NCI-H1105 treated with DMSO at 0.1 percent for 48 hours (cell line): ENCODE results near the gene TCEAL4.
"Not testable (repeated sequence)": the region's sequence is repeated elsewhere in the genome, so short reads cannot be mapped to it uniquely, and the experiment has no call there.

ENCODE experiments used
- DNase-seq: peaks from one replicate; lab custom pipeline; 2025; lab: John Stamatoyannopoulos, UW

TCEAL4 gene

DNA sequence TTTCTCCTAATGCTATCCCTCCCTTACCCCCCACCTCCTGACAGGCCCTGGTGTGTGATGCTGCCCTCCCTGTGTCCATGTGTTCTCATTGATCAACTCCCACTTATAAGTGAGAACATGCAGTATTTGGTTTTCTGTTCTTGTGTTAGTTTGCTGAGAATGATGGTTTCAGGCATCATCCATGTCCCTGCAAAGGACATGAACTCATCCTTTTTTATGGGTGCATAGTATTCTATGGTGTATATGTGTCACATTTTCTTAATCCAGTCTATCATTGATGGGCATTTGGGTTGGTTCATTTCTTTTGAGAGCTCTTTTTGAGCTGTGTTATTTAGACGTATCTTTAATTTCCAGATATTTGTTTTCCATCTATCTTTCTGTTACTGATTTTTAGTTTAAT, 7.0 kb downstream of the TCEAL4 start:
- not testable (repeated sequence) for DNase-seq

DNA sequence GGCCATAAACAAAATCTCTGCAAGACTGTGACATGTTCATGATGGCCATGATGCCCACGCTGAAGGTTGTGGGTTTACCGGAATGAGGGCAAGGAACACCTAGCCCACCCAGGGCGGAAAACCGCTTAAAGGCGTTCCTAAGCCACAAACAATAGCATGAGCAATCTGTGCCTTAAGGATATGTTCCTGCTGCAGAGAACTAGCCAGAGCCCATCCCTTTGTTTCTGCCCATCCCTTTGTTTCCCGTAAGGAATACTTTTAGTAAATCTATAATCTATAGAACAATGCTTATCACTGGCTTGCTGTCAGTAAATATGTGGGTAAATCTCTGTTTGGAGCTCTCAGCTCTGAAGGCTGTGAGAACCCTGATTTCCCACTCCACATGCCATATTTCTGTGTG, 9.9 kb downstream of the TCEAL4 start:
- not testable (repeated sequence) for DNase-seq

DNA sequence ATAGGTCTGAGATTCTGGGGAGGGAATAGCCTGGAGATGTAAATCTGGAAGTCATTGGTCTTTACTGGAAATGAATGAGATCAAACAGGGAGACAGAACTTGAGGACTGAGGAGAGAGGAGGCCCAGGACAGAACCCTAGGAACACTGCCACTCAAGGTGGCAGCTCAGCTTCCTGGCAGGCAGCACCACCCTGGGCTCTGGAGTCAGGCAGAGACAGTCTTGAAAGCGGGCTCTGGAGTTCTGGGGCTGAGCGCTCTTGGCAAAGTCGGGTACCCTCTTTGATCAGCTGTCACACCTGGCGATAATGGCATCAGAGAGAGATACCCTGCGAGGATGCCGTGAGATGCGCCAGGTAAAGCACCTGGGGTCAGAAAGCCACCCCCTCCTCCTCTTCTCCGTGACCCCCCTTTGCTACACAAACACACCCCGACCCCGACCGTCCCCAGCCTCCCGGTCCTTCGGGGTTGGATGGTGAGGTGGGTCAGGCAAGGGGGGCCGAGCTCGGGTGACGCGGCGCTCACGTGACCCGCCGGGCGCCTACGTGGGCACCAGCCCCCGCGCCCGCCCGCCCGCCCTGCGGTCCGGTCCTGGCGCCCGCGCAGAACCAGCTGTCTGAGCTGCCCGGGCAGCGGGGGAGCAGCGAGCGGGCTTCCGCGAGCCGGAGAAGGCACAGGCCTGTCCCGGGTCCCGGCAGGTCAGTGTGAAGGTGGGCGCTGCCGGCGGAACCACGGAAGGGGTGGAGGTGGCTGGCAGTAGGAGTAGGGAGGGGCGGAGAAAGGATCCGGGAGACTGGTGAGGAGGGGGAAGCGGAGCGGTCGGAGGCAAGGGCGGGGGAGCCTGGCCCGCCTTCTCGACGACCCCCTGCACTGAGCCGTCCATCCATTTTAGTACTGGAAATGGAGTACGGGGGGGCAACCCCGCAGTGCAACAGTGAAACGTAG, 22.3 kb downstream of the TCEAL4 start, which contains the start of gene TCEAL3:
TCEAL3 (plus strand) TSS at position 600 of the 942 bp plus-strand sequence. CDS start 1,102 bp downstream, outside the sequence.
- peak; percentile 59 for DNase-seq

DNA sequence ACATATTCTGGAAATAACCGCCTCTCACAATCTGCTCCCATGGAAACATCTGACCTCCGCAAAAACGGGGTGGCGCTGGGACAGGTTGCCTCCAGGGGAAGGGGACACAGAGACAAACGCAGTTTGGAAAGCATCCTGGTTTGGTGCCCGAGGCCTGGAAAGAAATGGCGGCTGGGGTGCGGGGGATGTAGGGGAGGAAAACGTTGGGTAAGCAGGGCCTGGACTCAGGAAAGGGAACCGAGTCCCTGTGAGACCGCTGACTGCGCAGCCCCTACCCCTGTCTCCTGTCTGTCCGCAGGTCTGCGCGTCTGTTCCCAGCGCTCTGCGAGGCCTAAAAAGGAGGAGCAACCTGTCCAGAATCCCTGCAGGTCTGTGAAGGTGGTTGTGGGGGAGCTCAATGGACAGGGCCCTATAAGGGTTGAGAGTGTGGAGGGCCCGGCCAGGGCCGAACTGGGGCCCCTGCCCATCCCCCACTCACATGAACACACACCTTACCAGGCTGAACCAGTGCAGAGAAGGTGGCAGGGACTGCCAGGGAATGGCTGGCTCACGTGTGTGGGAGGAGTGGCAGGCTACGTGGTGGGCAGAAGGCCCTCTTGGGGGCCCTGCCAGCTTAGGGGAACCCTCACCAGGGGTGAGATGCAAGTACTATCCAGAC, 23.1 kb downstream of the TCEAL4 start:
- DNase-seq = no peak

DNA sequence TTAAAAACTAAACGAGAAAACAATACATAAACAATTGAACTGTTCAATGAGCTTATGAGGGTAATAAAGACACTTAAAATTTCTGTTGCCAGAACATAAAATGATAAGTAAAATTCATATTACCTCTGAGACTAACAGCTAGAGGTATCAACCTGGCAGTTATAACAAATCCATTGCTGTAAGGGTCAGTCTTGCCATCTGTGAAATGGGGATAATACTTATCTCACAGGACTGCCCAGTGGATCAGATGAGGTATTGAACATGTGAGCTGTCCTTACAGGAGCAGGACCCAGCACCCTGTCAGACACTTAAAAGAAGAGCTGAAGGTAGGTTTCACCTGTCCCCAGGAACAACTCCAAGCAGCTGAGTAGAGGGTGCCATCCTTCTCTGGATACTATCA, 25.0 kb downstream of the TCEAL4 start:
- DNase-seq = no peak

DNA sequence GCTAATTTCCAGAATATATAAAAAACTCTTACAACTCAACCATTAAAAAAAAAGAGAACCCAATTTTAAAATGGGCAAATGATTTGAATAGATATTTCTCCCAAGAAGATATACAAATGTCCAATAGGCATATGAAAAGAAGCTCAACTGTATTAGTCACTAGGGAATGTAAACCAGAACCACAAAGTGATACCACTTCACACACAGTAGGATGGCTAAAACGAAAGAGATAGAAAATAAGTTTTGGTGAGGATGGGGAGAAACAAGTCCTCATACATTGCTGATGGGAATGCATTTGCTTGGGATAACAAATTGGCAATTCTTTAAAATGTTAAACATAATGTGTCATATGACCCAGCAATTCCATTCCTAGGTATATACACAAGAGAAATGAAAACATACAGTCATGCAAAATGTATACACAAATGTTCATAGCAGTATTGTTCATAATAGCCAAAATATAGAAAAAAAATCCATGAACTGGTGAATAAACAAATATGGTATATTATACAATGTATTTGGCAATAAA, 28.1 kb downstream of the TCEAL4 start:
- DNase-seq = no peak

DNA sequence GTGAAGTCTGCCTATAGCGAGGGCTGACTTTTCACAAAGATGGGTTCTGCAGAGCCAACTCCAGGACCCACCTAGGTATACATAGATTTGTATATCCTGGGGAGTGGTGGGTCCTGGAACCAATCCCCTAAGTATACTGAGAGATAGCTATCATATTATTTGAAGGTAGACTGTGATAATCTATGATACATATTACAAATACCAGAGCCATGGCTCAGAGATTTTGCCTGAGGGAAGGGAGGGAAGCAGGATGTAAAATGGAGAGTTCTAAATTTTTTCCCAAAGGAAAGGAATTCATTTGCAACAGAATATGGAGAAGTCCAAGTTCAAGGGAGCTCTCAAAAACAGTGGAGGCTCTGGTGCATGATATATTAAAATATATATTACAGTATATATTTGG, 29.7 kb downstream of the TCEAL4 start:
- no peak for DNase-seq

DNA sequence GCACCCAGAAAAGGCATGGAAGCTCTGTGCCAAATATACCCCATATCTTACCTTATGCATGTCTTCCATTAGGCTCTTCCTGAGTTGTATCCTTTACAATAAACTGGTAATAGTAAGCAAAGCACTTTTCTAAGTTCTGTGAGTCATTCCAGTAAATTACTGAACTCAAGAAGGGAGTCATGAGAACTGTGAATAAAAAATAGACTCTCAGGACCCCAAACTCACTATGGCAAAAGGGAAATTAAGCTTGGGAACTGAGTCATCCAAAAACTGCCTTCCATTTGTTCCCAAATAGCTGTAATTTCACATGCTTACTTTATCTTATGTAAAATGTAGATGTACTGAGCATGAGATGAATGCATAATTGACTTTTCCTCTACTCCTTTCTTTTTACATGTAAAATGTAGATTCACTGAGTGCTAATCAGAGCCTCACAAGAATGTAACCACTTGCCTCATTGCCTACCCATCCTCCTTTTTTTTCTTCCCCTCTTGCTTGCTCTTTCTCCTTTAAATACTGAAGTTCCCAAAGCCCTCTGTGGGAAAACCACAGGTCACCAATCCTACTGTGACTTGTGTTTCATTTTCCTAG, 30.6 kb downstream of the TCEAL4 start:
- DNase-seq = no peak

DNA sequence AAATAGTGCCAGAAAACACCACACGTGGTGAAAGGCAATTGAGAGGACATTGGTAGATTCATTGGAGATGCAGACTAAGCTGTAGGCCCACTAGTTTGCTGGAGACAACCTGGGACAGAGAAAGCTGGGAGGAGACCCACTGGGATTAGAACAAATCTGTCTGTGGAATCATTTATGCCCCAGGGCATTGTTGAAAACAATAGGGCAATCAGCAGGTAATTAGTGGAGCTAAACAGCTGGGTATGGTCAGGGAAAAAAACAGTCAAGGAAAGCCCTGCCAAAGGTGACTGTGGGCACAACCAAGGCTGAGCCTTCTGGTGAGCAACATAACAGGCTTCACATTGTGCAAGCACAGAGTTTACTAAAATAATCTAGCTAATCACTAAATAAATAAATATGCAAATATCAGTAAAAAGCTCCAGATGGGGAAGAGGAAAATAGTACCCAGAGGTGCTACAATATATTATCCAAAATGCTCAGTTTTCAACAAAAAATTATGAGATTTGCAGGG, 31.4 kb downstream of the TCEAL4 start:
- no peak for DNase-seq

DNA sequence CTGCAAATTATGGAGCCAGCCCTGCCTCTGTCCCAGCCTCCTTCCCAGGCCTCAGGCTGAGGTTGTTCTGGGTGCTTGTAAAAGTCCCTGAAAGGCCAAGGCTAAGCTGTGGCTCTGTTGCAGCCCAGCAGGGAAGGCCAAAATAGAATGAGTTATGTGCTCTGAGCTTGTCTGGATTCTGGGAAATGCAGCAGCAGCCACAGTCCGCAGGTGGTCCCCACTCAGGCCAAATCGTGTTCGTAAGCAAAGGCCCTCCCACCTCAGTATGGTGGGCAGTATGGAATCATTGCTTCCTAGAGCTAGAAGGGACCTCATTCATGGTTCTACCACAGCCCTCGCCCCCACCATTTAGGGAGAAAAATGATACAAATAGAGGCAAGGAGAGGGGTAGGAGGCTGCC, 38.8 kb downstream of the TCEAL4 start:
- DNase-seq = no peak

DNA sequence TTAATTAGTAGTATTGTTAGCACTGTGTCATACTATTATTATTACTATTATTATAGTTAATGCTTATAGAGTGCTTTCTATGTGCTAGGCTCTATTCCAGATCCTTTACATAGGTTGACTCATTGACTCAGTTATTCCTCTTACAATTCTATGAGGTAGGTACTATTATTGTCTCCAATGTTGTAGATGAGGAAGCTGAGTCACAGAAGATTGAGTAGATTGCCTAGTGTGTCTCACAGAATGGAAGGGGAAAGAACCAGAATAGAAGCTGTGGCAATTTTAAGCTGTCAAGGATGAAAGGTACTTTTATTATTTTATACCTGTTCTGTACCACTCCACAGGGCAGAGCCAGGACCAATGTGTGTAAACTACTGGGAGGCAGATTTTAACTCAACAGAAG, 41.5 kb downstream of the TCEAL4 start:
- DNase-seq = no peak

DNA sequence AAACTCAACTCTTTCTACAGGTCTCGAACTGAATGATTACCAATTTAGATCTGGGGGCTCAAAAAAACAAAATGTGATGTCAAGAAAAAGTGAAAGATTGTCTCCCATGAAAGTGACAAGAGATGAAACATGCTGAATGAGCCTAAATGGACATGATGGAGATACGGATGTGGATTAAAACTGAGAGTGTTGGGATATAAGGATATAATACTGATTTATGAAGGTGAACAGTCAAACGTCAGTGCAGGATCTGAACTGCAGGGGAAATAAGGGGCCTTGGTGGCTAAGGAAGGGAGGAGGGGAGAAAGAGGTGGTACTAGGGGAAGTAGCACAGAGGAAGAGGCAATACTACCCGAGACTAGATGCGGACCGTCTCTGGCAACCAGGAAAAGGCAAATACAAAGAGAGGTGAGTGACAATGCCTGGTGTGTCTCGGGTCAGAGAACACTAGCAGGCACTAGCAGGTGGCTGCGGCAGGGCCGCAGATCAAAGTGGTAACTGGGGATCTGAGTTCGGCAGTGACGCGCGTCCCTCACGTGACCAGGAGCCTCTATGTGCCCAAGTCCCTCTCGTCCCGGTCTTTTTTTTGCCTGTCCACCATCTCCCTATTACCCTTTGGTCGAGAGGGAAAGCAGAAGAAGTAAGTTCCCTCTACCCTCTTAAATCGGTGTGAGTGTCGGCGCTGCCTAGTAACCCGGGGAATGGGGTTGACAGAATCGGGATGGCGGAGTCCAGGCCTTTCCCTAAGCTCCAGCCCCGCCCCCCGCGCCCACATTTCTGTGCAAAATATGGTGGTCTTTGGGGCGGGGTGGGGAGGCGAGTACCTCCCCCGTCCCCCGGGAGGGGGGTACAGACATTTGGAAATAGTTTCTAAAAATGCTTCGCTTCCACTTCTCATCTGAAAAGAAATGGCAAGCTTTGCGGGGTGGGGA, 43.3 kb downstream of the TCEAL4 start, which contains the start of gene TCEAL1:
TCEAL1 (plus strand) TSS at position 590 of the 932 bp plus-strand sequence. CDS start 942 bp downstream, outside the sequence.
- DNase-seq = peak; percentile 54

DNA sequence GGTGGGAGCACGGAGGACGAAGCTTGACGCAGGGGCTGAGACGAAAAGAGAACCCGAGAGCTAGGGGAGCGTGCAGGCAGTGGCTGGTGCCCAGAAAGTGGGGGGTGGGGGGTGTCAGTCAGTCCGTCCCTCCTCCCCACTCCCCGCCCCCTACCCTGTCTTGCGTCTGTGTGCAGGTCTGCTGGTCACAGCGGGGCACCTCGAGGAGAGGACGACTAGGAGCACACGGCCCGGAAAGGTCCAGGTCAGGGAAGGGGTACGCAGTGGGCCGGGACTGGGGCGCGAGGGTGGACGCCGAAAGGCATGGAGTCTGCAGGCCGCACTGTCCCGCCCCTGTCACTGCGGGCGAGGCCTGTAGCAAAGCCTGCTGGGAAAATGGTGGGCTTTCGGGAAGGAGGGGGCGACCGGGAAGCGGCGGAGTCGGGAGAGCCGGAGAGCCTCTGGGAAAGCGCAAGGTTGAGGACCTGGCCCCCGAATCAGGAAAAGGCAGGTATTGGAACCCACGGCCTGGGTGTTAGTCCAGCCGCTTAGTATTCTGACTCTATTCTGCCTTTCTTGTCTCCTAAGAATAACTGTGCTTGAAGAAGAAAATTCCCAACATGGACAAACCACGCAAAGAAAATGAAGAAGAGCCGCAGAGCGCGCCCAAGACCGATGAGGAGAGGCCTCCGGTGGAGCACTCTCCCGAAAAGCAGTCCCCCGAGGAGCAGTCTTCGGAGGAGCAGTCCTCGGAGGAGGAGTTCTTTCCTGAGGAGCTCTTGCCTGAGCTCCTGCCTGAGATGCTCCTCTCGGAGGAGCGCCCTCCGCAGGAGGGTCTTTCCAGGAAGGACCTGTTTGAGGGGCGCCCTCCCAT, 44.2 kb downstream of the TCEAL4 start:
- peak; percentile 56 for DNase-seq

DNA sequence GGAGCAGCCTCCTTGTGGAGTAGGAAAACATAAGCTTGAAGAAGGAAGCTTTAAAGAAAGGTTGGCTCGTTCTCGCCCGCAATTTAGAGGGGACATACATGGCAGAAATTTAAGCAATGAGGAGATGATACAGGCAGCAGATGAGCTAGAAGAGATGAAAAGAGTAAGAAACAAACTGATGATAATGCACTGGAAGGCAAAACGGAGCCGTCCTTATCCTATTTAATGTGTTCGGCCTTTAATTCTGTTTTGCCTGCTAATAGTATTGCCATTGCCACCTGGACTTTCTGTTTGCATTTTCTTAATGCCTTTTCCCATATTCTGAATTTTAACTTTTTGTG, 44.8 kb downstream of the TCEAL4 start:
- DNase-seq = no peak

DNA sequence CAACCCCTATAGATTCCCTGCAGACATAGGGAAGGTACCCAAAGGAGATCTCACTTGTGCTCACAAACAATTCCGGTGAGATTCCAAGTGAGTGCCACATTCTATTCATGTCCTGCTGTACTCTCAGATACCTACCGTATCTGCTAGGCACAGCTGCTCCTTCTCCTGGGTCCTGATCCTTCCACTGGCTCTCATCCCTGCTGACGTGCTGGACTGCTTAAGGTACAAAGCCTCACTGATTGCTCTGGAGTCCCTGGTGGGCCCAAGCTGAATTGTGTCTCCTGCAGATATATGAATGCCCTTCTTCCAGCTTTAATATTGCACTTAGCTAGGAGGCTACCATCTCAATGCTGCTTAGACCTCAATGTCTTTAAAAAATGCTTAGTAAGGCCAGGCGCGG, 45.8 kb downstream of the TCEAL4 start:
- no peak for DNase-seq

DNA sequence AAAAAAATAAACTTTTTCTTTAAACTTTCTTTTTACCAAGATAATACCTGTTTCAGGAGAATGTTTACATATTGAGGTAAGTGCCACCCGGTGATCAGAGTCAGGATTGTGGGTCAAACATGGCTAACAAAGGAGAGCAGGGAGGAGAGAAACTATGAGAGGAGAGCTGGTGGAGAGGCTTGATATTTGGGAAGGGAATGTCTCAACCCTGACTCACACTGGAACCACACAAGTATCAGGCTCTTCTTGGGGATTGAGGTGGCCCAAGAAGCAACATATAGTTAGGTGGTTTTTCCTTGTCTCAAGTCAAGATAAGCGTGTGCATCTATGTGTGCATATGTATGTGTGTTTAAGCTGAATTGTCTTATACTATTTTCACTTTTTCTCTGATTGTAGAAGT, 50.1 kb downstream of the TCEAL4 start:
- no peak for DNase-seq
